ENCODE data around the gene ILF2.
"Not testable (repeated sequence)": the region's sequence is repeated elsewhere in the genome, so short reads cannot be mapped to it uniquely, and the experiment has no call there.

The ILF2 gene

GRCh38 chr1:153651771-153652170 lies 19.0 kb downstream of the ILF2 start:
- TF ChIP-seq Cebpa-rat (IDR thresholded peaks at IDR 0.05): no peak
- Histone ChIP-seq H3K27ac (no peak overlapping the region), H3K36me3 (peaks cover 8% of the 10 kb centered on the region), H3K9me3 (no peaks in the 10 kb centered on the region), H3K9ac (no peak overlapping the region), H3K4me1 (peaks cover 24% of the 10 kb centered on the region), H4K20me1 (0 out of 2 replicates have a peak, but pooled peaks cover 3% of the 10 kb centered on the region), H3K4me2 (no peak overlapping the region), H3K27me3 (no peaks in the 10 kb centered on the region), H3K4me3 (no peak overlapping the region)

DNA sequence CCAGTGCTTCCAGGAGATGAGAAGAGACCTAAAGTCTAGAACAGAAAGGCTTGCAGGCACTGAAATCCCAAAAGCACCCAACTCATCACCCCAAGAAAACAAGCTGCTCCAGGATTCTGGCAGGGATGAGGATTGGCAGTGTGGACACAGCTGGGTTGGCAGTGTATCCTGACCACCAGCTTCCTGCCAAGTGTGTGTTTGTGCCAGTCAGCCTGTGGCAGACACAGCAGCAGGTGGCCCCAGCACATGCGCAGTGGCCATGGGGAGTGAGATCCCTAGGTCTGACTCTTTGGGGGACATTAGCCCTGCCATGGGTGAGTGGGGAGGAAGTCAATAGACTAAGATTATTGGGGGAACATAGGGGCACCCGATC lies 20.9 kb downstream of the ILF2 start:
- Histone ChIP-seq H3K27me3 (no peaks in the 10 kb centered on the region), H3K9ac (no peak overlapping the region), H3K4me2 (no peak overlapping the region), H3K4me1 (peaks cover 31% of the 10 kb centered on the region), H3K9me3 (no peaks in the 10 kb centered on the region), H4K20me1 (peaks cover 22% of the 10 kb centered on the region; the same call in 1 of the 2 replicates), H3K27ac (0 out of 2 replicates have a peak overlapping the region, but pooled peaks have one; percentile 35), H3K36me3 (peaks cover 27% of the 10 kb centered on the region), H3K4me3 (no peak overlapping the region)
- no peak for TF ChIP-seq Cebpa-rat (IDR thresholded peaks at IDR 0.05)

DNA sequence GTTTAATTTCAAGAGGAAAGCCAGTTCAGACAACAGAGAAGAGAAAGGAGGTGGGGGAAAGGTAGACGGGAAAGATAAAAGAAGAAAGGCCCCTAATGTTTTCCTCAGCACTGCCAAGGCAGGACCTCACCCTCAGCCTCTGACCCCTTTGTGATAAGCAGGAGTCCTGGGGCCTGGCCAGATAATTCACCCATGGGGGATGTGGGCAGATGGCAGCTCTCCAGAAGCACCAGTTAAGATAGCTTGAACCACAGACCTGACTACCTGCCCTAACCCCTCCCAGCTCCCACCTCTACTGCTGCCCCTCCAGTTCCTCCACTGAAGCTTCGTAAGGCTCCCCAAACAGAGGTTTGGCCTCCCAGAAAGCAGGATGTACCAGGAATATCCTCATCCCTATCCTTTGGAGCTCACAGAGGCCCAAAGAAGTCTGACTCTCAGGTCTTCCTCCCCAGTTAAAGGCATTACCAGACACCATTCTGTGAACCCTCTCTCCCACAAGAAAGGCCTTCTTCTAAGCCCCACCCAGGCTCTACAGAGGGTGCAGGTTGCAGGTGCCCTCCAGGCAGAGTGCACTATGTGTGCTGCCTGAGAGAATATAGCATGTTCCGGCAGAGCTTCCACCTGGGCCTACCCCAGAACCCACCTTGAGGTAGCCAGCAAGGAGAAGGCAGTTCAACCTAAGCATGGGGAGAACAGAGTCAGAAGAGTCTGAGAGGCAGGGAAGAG lies 21.5 kb downstream of the ILF2 start:
- peaks cover 31% of the 10 kb centered on the region for H3K4me1 ChIP-seq
- no peak overlapping the region for H3K9ac ChIP-seq

GRCh38 chr1:153648000-153648643 lies 22.7 kb downstream of the ILF2 start:
- Histone ChIP-seq H3K27me3 (no peaks in the 10 kb centered on the region), H3K36me3 (peaks cover 44% of the 10 kb centered on the region), H3K4me1 (peaks cover 39% of the 10 kb centered on the region), H3K9ac (no peak overlapping the region), H3K4me2 (no peak overlapping the region), H3K27ac (no peak overlapping the region), H4K20me1 (peaks cover 39% of the 10 kb centered on the region), H3K9me3 (no peaks in the 10 kb centered on the region), H3K4me3 (no peak overlapping the region)
- TF ChIP-seq Cebpa-rat (IDR thresholded peaks at IDR 0.05): no peak

More for the DNA sequence above, 21.5 kb downstream of the ILF2 start:
- Histone ChIP-seq H3K4me2 (no peak overlapping the region), H3K27me3 (no peaks in the 10 kb centered on the region), H4K20me1 (peaks cover 27% of the 10 kb centered on the region; the same call in 1 of the 2 replicates), H3K36me3 (peaks cover 32% of the 10 kb centered on the region), H3K4me3 (no peak overlapping the region), H3K9me3 (no peaks in the 10 kb centered on the region), H3K27ac (peak overlapping the region; percentile 35)
- no peak for TF ChIP-seq Cebpa-rat (IDR thresholded peaks at IDR 0.05)

DNA sequence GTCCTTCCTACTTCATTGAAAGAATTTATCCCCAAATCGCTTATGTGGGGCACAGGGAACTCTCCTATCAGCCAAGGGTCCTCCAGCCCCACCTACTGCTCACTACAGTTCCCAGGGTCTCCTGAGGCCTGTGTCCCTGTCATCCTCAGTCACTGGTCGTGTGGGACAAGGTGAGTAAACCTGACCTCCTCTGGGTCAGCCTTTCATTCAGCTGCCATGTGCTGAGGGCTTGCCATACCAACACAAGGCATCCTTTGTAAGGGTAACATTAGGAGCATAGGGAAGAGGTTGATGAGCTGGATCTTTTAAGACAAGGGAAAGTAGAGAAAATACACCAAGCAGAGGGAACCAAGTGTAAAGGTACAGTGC lies 23.5 kb downstream of the ILF2 start:
- no peak overlapping the region for H3K27ac ChIP-seq
- peaks cover 52% of the 10 kb centered on the region for H3K36me3 ChIP-seq
- no peak overlapping the region for H3K4me2 ChIP-seq
- peaks cover 47% of the 10 kb centered on the region for H4K20me1 ChIP-seq
- no peak overlapping the region for H3K4me3 ChIP-seq
- H3K4me1 ChIP-seq: peaks cover 41% of the 10 kb centered on the region
- TF ChIP-seq Cebpa-rat (IDR thresholded peaks at IDR 0.05): no peak
- no peaks in the 10 kb centered on the region for H3K9me3 ChIP-seq
- H3K9ac ChIP-seq: no peak overlapping the region
- no peaks in the 10 kb centered on the region for H3K27me3 ChIP-seq

DNA sequence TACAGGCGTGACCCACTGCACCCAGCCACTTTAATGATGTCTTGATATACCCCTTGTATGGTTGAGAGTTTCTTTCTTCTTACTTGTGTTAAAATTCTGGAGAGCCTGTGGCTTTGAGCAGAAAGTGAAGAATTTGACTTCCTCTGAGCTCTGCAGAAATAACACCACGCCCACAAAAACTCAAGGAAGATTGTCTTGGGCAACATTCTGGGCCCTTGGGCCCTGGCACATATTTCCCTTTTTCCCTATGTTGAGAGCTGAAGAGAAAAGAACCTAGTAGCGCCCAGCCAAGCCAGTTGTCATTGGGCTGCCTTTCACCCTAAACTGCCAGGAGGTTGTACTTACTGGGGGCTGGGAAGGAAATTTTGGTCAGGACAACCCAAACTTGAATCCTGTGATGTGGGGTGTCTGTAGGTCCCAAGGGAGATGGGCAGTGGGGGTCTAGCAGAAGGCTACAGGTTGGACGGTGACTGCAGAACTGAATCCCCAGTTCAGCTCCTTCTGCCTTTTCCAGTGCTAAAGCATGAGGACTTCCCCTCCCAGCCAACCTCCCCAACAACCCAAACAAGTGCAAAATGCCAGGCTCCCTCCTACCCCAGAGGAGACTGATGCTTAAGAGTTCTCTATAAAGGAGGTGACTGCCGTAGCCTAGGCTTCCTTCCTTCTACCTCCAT lies 24.0 kb downstream of the ILF2 start:
- Histone ChIP-seq H3K36me3 (peaks cover 57% of the 10 kb centered on the region), H3K9ac (no peak overlapping the region), H3K4me3 (no peak overlapping the region), H3K27me3 (no peaks in the 10 kb centered on the region), H3K9me3 (no peaks in the 10 kb centered on the region), H3K27ac (no peak overlapping the region), H3K4me1 (peaks cover 41% of the 10 kb centered on the region), H3K4me2 (no peak overlapping the region; the same call in 1 of the 2 replicates), H4K20me1 (peaks cover 52% of the 10 kb centered on the region)
- no peak for TF ChIP-seq Cebpa-rat (IDR thresholded peaks at IDR 0.05)

DNA sequence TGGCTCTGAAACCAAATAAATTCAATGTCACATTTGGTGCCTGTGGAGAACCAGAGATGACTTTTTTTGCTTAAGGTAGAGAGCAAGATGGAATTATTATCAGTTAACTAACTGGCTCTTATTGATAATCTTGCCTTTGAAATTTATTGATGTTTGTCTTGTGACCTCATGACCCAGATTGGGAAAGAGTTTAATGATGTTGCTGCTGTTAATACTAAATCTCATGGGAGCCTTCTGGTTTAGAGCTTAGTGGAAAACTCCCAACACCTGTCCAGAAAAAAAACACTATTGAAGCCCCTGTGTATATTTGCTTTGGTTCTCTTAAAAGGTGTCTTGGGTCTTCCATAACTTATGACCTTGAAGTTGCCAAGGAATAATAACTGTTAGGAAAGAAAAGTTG lies 27.0 kb downstream of the ILF2 start:
- peaks cover 30% of the 10 kb centered on the region for H3K4me1 ChIP-seq
- H3K27ac ChIP-seq: no peak overlapping the region
- TF ChIP-seq Cebpa-rat (IDR thresholded peaks at IDR 0.05): no peak
- no peaks in the 10 kb centered on the region for H3K9me3 ChIP-seq
- peaks cover 71% of the 10 kb centered on the region for H4K20me1 ChIP-seq
- H3K27me3 ChIP-seq: no peaks in the 10 kb centered on the region
- H3K9ac ChIP-seq: no peak overlapping the region
- no peak overlapping the region for H3K4me3 ChIP-seq
- H3K36me3 ChIP-seq: peaks cover 87% of the 10 kb centered on the region
- no peak overlapping the region for H3K4me2 ChIP-seq

DNA sequence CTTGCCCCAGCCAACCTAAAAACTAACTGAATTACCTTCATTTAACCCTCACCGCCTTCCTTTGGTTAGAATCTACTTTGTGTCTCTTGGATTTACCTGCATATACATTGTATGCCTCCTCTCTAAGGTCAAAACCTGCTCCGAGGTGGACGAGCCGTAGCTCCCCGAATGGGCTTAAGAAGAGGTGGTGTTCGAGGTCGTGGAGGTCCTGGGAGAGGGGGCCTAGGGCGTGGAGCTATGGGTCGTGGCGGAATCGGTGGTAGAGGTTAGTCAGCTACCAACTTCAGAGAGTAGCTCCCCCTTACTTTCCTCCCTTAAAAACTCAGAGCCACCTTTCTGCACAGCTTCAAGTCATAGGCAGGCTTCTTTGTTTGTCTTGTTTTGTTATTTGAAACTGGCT lies 27.7 kb downstream of the ILF2 start:
- TF ChIP-seq Cebpa-rat (IDR thresholded peaks at IDR 0.05): no peak
- Histone ChIP-seq H3K4me3 (no peak overlapping the region), H3K4me2 (no peak overlapping the region), H4K20me1 (peaks cover 73% of the 10 kb centered on the region), H3K36me3 (peaks cover 94% of the 10 kb centered on the region), H3K27ac (no peak overlapping the region), H3K27me3 (no peaks in the 10 kb centered on the region), H3K9ac (no peak overlapping the region), H3K9me3 (no peaks in the 10 kb centered on the region), H3K4me1 (peaks cover 27% of the 10 kb centered on the region)

DNA sequence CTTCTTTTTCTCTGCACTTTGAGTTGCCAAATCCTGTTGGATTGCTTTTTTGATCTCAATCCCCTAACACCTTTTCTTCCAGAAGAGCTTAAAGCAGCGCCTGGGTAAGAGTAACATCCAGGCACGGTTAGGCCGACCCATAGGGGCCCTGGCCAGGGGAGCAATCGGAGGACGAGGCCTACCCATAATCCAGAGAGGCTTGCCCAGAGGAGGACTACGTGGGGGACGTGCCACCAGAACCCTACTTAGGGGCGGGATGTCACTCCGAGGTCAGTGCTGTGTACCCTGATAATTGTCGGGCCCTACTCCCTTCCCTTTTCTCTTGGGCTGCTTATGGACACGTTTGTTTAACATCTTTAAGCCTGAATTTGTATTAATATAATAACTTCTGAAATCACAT lies 28.6 kb downstream of the ILF2 start:
- Histone ChIP-seq H3K9me3 (no peaks in the 10 kb centered on the region), H4K20me1 (peaks cover 81% of the 10 kb centered on the region), H3K36me3 (peaks cover 100% of the 10 kb centered on the region), H3K9ac (no peak overlapping the region), H3K4me3 (no peak overlapping the region), H3K27me3 (no peaks in the 10 kb centered on the region), H3K4me1 (peaks cover 26% of the 10 kb centered on the region), H3K27ac (no peak overlapping the region), H3K4me2 (no peak overlapping the region)
- no peak for TF ChIP-seq Cebpa-rat (IDR thresholded peaks at IDR 0.05)

GRCh38 chr1:153640861-153641260 lies 29.9 kb downstream of the ILF2 start:
- Histone ChIP-seq H3K27ac (no peak overlapping the region), H3K9me3 (no peaks in the 10 kb centered on the region), H3K36me3 (peaks cover 100% of the 10 kb centered on the region), H3K4me1 (peaks cover 29% of the 10 kb centered on the region), H4K20me1 (peaks cover 73% of the 10 kb centered on the region), H3K4me3 (no peak overlapping the region), H3K27me3 (no peaks in the 10 kb centered on the region), H3K9ac (no peak overlapping the region), H3K4me2 (no peak overlapping the region)
- TF ChIP-seq Cebpa-rat (IDR thresholded peaks at IDR 0.05): no peak

- H3K27me3 ChIP-seq, H3K4me3 ChIP-seq, H3K4me2 ChIP-seq, H3K27ac ChIP-seq, H3K9ac ChIP-seq, H3K9me3 ChIP-seq: not testable (repeated sequence)
- H4K20me1 ChIP-seq: peaks cover 73% of the 10 kb centered on the region
- peaks cover 100% of the 10 kb centered on the region for H3K36me3 ChIP-seq
- peaks cover 35% of the 10 kb centered on the region for H3K4me1 ChIP-seq
Observed at GRCh38 chr1:153640213-153640612, 30.6 kb downstream of the ILF2 start.
